CD4-positive, alpha-beta memory T cell (primary cell): ENCODE data around the gene TCERG1L. TPM values are rescaled to one million over a fixed set of nuclear protein-coding genes. Genes with fewer than 3 reads are reported as not detected.

Experiments
- CTCF ChIA-PET: fragments of 350-600 bp; sonication (Branson Sonifier 250); formaldehyde crosslinking; loops from one replicate; lab custom pipeline; 2021; ENCODE audit warnings: inconsistent platforms; ENCODE audit not compliant: partially characterized antibody; lab: Charles Lee
- POLR2A ChIA-PET: fragments of 350-600 bp; sonication (Branson Sonifier 250); formaldehyde crosslinking; loops from one replicate; lab custom pipeline; 2021; ENCODE audit not compliant: partially characterized antibody; lab: Charles Lee
- DNase-seq, 5 donors: peaks; one replicate each; pipeline versions ENCODE4 v3.0.0 to v3.0.0-alpha.2; 2020 to 2022; ENCODE audit warnings: mixed read lengths in 1 of 5
- H3K27ac ChIP-seq: one replicate; pipeline ENCODE4 v1.7.0; 2013; ENCODE audit warnings: low read depth, low read length
- H3K27me3 ChIP-seq: 2 replicates; pipeline ENCODE4 v1.7.0; 2013; ENCODE audit warnings: mild to moderate bottlenecking, low read length, moderate library complexity; ENCODE audit not compliant: insufficient read depth
- H3K36me3 ChIP-seq: 2 replicates; pipeline ENCODE4 v1.7.0; 2013; ENCODE audit warnings: mild to moderate bottlenecking, low read length, moderate library complexity; ENCODE audit not compliant: insufficient read depth
- H3K4me1 ChIP-seq: 2 replicates; pipeline ENCODE4 v1.7.0; 2013; ENCODE audit warnings: mild to moderate bottlenecking, low read length, moderate library complexity; ENCODE audit not compliant: insufficient read depth
- H3K4me3 ChIP-seq, 2 donors: one replicate each; pipeline ENCODE4 v1.7.0; 2013; ENCODE audit warnings: low read length in 2 of 2, mild to moderate bottlenecking in 1 of 2
- H3K9me3 ChIP-seq, 2 donors: one replicate each; pipeline ENCODE4 v1.7.0; 2013; ENCODE audit warnings: low read length in 2 of 2, control low read depth in 1 of 2; ENCODE audit not compliant: control insufficient read depth in 1 of 2
- H3K27ac Mint-ChIP-seq, 7 donors: one replicate each; pipeline ENCODE4 v1.8.0; 2020 to 2021; ENCODE audit warnings: mixed read lengths in 7 of 7, mild to moderate bottlenecking in 6 of 7, inconsistent platforms in 3 of 7, moderate library complexity in 3 of 7
- H3K27me3 Mint-ChIP-seq, 2 donors: one replicate each; pipeline ENCODE4 v1.8.0; 2020 to 2021; ENCODE audit warnings: mixed read lengths in 2 of 2
- H3K36me3 Mint-ChIP-seq, 2 donors: one replicate each; pipeline ENCODE4 v1.8.0; 2020 to 2021; ENCODE audit warnings: mixed read lengths in 2 of 2, inconsistent platforms in 1 of 2, mild to moderate bottlenecking in 1 of 2
- H3K4me1 Mint-ChIP-seq, 4 donors: one replicate each; pipeline ENCODE4 v1.8.0; 2020 to 2021; ENCODE audit warnings: mixed read lengths in 4 of 4, mild to moderate bottlenecking in 1 of 4
- H3K4me3 Mint-ChIP-seq, 8 donors: one replicate each; pipeline ENCODE4 v1.8.0; 2020 to 2021; ENCODE audit warnings: mixed read lengths in 8 of 8, mild to moderate bottlenecking in 7 of 8, moderate library complexity in 6 of 8, inconsistent platforms in 3 of 8
- H3K9me3 Mint-ChIP-seq, 8 donors: one replicate each; pipeline ENCODE4 v1.8.0; 2020 to 2021; ENCODE audit warnings: mixed read lengths in 8 of 8, mild to moderate bottlenecking in 5 of 8, inconsistent platforms in 3 of 8, moderate library complexity in 1 of 8
- intact Hi-C: fragments of 100-400 bp; cut with micrococcal nuclease; formaldehyde crosslinking; loops from one replicate; pipeline ENCODE4 v1.15.1; 2023
- polyA plus RNA-seq, 2 donors: library from polyadenylated mRNA; unstranded; fragments of 300-500 nt; fragmentation: Illumina TruSeq; gene quantifications; one replicate each; pipeline ENCODE4 v1.2.3, GENCODE V29; 2021
- total RNA-seq, 2 experiments: library from RNA; stranded (reverse); gene quantifications; one replicate each; pipeline ENCODE4 v1.2.3, GENCODE V29; 2021

Gene TCERG1L
- total and polyA plus RNA-seq, 4 experiments from 2014 or later = not detected

- Histone ChIP-seq H3K4me1 (no peaks in the 10 kb centered on the region), H3K27ac (no peak overlapping the region), H3K36me3 (no peaks in the 10 kb centered on the region), H3K27me3 (no peaks in the 10 kb centered on the region), H3K9me3 (no peaks in the 10 kb centered on the region), H3K4me3 (no peak overlapping the region)
- ChIA-PET CTCF (no interaction called here), POLR2A (no interaction called here)
- Mint-ChIP-seq H3K4me3 (no peak overlapping the region), H3K27ac (no peak overlapping the region), H3K9me3 (peaks cover 0 to 4% (median 0%) of the 10 kb centered on the region in 8 donors), H3K27me3 (no peaks in the 10 kb centered on the region), H3K4me1 (no peaks in the 10 kb centered on the region), H3K36me3 (no peaks in the 10 kb centered on the region)
- intact Hi-C loops = no loop called here
- no peak for DNase-seq
These were observed 34.2 kb downstream of the TCERG1L start for GRCh38 chr10:131277278-131277677.

- Histone ChIP-seq H3K27ac (no peak overlapping the region), H3K4me3 (no peak overlapping the region), H3K9me3 (no peaks in the 10 kb centered on the region), H3K27me3 (no peaks in the 10 kb centered on the region), H3K36me3 (no peaks in the 10 kb centered on the region), H3K4me1 (no peaks in the 10 kb centered on the region)
- H3K4me1 Mint-ChIP-seq = no peaks in the 10 kb centered on the region
- peaks cover 0 to 4% (median 0%) of the 10 kb centered on the region in 8 donors for H3K9me3 Mint-ChIP-seq
- ChIA-PET POLR2A (no interaction called here), CTCF (no interaction called here)
- intact Hi-C loops = no loop called here
- H3K27me3 Mint-ChIP-seq = no peaks in the 10 kb centered on the region
- no peaks in the 10 kb centered on the region for H3K36me3 Mint-ChIP-seq
- H3K4me3 Mint-ChIP-seq = no peak overlapping the region
- no peak for DNase-seq
- H3K27ac Mint-ChIP-seq = no peak overlapping the region
These were observed 35.8 kb downstream of the TCERG1L start for GRCh38 chr10:131275691-131276090.

- CTCF ChIA-PET = no interaction called here
- H3K36me3 Mint-ChIP-seq = no peaks in the 10 kb centered on the region
- no peak overlapping the region for H3K4me3 Mint-ChIP-seq
- H3K27ac Mint-ChIP-seq = no peak overlapping the region
- Histone ChIP-seq H3K4me3 (no peak overlapping the region), H3K27ac (no peak overlapping the region), H3K4me1 (no peaks in the 10 kb centered on the region), H3K36me3 (no peaks in the 10 kb centered on the region), H3K27me3 (no peaks in the 10 kb centered on the region), H3K9me3 (no peaks in the 10 kb centered on the region)
- POLR2A ChIA-PET = no interaction called here
- H3K9me3 Mint-ChIP-seq = peaks cover 0 to 4% (median 0%) of the 10 kb centered on the region in 8 donors
- H3K4me1 Mint-ChIP-seq = no peaks in the 10 kb centered on the region
- intact Hi-C loops = no loop called here
- no peak for DNase-seq
- no peaks in the 10 kb centered on the region for H3K27me3 Mint-ChIP-seq
These were observed 36.6 kb downstream of the TCERG1L start for GRCh38 chr10:131274883-131275282.

- ChIA-PET CTCF (no interaction called here), POLR2A (no interaction called here)
- Histone ChIP-seq H3K27ac (no peak overlapping the region), H3K4me1 (no peaks in the 10 kb centered on the region), H3K9me3 (no peaks in the 10 kb centered on the region), H3K27me3 (no peaks in the 10 kb centered on the region), H3K4me3 (no peak overlapping the region), H3K36me3 (no peaks in the 10 kb centered on the region)
- H3K9me3 Mint-ChIP-seq = peaks cover 0 to 4% (median 0%) of the 10 kb centered on the region in 8 donors
- intact Hi-C loops = no loop called here
- no peak overlapping the region for H3K4me3 Mint-ChIP-seq
- no peaks in the 10 kb centered on the region for H3K4me1 Mint-ChIP-seq
- no peak for DNase-seq
- no peak overlapping the region for H3K27ac Mint-ChIP-seq
- H3K27me3 Mint-ChIP-seq = no peaks in the 10 kb centered on the region
- no peaks in the 10 kb centered on the region for H3K36me3 Mint-ChIP-seq
These were observed 37.2 kb downstream of the TCERG1L start for GRCh38 chr10:131274133-131274880.

- intact Hi-C loops = no loop called here
- Mint-ChIP-seq H3K36me3 (no peaks in the 10 kb centered on the region), H3K9me3 (peaks cover 0 to 4% (median 0%) of the 10 kb centered on the region in 8 donors), H3K4me1 (no peaks in the 10 kb centered on the region), H3K27ac (no peak overlapping the region), H3K27me3 (no peaks in the 10 kb centered on the region), H3K4me3 (no peak overlapping the region)
- Histone ChIP-seq H3K27ac (no peak overlapping the region), H3K27me3 (no peaks in the 10 kb centered on the region), H3K9me3 (no peaks in the 10 kb centered on the region), H3K36me3 (no peaks in the 10 kb centered on the region), H3K4me3 (no peak overlapping the region), H3K4me1 (no peaks in the 10 kb centered on the region)
- no peak for DNase-seq
- ChIA-PET CTCF (no interaction called here), POLR2A (no interaction called here)
These were observed 38.0 kb downstream of the TCERG1L start for GRCh38 chr10:131273476-131273875.

GRCh38 chr10:131272897-131273451, 38.5 kb downstream of the TCERG1L start:
- Histone ChIP-seq H3K27me3 (no peaks in the 10 kb centered on the region), H3K27ac (no peak overlapping the region), H3K36me3 (no peaks in the 10 kb centered on the region), H3K9me3 (no peaks in the 10 kb centered on the region), H3K4me3 (no peak overlapping the region), H3K4me1 (no peaks in the 10 kb centered on the region)
- Mint-ChIP-seq H3K36me3 (no peaks in the 10 kb centered on the region), H3K9me3 (peaks cover 0 to 4% (median 0%) of the 10 kb centered on the region in 8 donors), H3K4me3 (no peak overlapping the region), H3K27ac (no peak overlapping the region), H3K27me3 (no peaks in the 10 kb centered on the region), H3K4me1 (no peaks in the 10 kb centered on the region)
- ChIA-PET POLR2A (no interaction called here), CTCF (no interaction called here)
- intact Hi-C loops = no loop called here
- DNase-seq = no peak

GRCh38 chr10:131271966-131272365, 39.6 kb downstream of the TCERG1L start:
- H3K4me3 ChIP-seq = no peak overlapping the region
- no peak overlapping the region for H3K27ac Mint-ChIP-seq

More at GRCh38 chr10:131271966-131272365, 39.6 kb downstream of the TCERG1L start:
- no peak for DNase-seq
- Histone ChIP-seq H3K4me1 (no peaks in the 10 kb centered on the region), H3K27ac (no peak overlapping the region), H3K27me3 (no peaks in the 10 kb centered on the region), H3K36me3 (no peaks in the 10 kb centered on the region), H3K9me3 (no peaks in the 10 kb centered on the region)
- no peaks in the 10 kb centered on the region for H3K27me3 Mint-ChIP-seq
- POLR2A ChIA-PET = no interaction called here
- intact Hi-C loops = no loop called here
- CTCF ChIA-PET = no interaction called here
- H3K36me3 Mint-ChIP-seq = no peaks in the 10 kb centered on the region
- peaks cover 0 to 4% (median 0%) of the 10 kb centered on the region in 8 donors for H3K9me3 Mint-ChIP-seq
- no peak overlapping the region for H3K4me3 Mint-ChIP-seq
- no peaks in the 10 kb centered on the region for H3K4me1 Mint-ChIP-seq
